Lung microvascular endothelial cell (primary cell): ENCODE data around the gene KCNK3. TPM values are rescaled to one million over a fixed set of nuclear protein-coding genes. Genes with fewer than 3 reads are reported as not detected.
"Not testable (repeated sequence)": the region's sequence is repeated elsewhere in the genome, so short reads cannot be mapped to it uniquely, and the experiment has no call there.

Experiments used
- DNase-seq, 2 donors: peaks; one replicate each; pipeline versions ENCODE4 v3.0.0 to v3.0.0-alpha.2; 2010; ENCODE audit warnings: low read depth in 2 of 2
- total RNA-seq: library from RNA; depleted of rRNA; stranded (reverse); fragments of >200 nt; gene quantifications from 2 replicates; pipeline ENCODE4 v1.2.1, GENCODE V29; 2014

KCNK3 gene
- total RNA-seq, result not detected in 2 replicates

DNA sequence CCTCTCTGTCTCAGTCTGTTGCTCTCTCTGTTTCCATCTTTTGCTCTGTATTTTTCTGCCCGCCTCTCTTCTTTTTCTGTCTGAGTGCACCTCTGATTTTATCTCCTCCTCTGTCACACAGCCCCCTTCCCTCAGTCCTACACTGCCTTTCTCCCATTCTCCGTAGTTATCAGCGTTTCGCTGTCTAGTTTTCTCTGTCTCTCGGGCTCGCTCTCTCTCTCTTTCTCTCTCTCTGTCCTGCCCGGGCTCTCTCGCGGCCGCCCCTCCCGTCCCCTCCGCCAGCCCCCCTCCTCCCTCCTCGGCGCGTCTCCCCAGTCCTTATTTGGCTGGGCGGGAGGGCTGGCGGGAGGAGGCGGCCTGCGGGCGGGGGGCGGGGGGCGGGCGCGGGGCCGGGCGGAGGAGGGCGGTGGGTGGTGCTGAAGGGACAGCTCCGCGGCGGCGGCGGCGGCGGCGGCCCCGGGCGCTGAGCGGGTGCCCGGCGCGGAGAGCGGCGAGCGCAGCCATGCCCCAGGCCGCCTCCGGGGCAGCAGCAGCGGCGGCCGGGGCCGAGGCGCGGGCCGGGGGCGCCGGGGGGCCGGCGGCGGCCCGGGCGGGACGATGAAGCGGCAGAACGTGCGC, at the start of gene KCNK3:
KCNK3 (plus strand) TSS at position 444 of the 618 bp plus-strand sequence; CDS start at position 598, 154 bp downstream.
- peak; percentile 37 to 55 for DNase-seq

DNA sequence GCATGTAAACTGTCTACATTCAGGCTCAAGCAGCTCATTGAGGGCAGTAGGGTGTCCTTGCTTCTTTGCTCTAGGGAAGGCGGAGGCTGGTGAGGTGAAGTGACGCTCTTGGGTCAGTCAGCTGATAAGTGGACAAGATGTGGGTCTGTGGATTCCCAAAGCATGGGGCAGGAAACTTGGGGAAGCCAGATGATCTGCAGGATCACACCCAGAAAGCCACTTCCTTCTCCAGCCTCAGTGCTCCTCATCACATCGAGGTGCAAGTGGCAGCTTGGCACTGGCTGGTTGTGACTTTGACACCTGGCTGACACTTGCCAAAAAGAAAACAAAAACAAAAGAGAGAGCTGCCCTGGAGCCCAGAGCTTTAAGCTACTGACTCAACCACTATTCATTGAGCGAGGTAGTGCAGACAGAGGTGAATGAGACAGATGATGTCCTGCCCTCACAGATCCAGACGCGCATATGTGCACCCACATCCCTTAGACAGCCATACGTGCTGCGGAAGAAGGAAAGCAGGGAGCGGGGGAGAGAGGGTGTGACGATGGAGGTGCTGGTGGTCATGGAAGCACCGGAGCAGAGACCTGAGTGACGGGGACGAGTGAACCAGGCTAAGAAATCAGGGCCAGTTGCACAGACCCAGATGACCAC, 48.2 kb upstream of the KCNK3 start:
- no peak for DNase-seq

DNA sequence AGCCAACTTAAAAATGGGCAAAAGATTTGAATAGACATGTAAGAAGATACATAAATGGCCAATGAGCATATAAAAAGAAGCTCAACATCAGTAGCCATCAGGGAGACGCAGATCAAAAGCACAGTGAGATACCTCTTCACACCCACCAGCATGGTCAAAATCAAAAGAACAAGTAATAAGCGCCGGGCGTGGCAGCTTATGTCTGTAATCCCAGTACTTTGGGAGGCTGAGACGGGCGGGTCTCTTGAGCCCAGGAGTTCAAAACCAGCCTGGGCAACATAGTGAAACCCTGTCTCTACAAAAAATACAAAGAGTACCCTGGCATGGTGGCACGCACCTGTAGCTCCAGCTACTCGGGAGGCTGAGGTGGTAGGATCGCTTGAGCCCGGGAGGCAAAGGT, 46.8 kb upstream of the KCNK3 start:
- DNase-seq, result no peak

DNA sequence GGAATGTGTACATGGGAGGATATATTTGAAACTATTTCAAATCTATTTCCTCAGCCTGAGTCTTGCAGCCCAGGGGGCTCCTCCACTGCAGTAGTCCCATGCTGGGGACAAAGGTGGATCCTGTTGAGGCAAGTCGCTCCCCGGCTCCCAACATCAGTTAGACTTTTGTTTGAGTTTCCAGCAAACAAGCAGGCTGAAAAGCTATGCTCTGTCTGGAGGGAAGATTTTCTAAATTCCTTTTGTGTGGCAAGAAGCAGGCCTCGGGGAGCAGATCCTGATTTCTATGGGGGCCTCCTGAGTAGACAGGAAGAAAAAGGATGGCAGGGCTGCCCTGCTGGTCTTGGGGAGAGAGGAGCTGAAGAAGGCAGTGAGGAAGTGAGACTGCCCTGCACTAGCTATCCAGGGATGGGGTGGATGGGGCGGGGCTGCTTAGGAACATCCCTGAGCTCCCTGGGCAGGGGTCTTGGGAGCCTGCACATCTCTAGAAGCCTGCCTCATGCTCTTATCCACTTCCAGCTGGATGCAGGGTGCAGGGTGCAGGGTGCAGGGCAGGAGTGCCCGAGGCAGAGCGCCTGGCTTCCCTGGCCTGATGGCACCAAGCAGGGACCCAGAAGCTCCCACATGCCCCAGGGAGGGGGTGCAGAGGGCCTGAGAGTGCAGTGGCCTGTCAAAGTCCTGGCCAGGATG, 45.4 kb upstream of the KCNK3 start:
- no peak for DNase-seq

DNA sequence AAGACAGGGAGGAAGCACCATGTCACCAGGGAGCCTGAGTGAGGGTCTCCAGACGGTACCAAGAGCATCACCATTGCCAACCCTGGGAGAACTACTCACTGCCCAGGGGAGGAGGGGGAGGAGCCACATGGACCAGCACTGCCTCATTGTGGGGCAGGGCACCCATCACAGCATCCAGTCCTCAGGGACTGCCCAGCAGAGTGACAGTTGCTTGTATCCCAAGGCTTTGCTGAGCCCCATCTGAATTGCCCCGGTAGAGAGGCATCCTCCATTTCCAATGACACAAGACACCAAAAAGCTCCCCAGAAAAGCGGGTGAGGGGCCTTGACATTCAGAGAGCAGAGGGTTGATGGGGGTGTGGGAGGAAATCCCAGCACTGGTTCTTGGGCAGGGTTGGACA, 44.5 kb upstream of the KCNK3 start:
- no peak for DNase-seq

DNA sequence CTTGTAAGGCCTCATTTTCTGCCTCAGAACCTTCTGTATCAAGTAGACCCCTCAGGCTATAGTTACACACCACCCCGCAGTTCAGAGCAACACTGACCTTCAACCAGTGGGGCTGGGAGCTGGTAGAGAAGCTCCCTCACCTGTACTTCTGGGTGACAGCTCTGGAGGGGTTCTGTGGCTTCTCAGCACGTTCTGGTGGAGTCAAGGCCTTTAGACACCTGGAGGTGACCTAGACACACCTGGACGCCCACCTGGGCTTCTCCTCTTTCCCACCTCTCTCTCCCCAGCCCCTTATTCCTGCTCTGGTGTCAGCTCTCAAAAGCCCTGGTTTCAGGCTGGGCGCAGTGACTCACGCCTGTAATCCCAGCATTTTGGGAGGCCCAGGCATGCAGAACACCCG, 44.0 kb upstream of the KCNK3 start:
- DNase-seq, result no peak

DNA sequence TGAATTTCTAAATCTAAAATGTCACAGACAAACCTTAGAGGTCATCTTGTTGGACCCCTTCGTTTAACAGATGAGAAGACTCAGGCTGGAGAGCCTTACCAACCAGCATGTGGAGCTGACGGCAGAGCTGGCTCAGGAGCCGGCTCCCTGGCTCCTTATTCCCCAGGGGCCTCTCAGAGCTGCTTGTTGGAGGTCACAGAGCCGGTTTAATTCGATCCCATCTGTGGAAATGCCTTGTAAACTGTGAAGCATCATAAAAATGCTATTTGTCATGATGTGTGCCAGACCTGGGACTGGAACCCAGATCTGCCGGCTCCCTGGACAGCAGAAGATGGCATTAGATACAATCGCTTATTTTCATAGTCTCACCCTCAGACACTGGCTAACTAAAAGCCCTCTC, 43.2 kb upstream of the KCNK3 start:
- no peak for DNase-seq

DNA sequence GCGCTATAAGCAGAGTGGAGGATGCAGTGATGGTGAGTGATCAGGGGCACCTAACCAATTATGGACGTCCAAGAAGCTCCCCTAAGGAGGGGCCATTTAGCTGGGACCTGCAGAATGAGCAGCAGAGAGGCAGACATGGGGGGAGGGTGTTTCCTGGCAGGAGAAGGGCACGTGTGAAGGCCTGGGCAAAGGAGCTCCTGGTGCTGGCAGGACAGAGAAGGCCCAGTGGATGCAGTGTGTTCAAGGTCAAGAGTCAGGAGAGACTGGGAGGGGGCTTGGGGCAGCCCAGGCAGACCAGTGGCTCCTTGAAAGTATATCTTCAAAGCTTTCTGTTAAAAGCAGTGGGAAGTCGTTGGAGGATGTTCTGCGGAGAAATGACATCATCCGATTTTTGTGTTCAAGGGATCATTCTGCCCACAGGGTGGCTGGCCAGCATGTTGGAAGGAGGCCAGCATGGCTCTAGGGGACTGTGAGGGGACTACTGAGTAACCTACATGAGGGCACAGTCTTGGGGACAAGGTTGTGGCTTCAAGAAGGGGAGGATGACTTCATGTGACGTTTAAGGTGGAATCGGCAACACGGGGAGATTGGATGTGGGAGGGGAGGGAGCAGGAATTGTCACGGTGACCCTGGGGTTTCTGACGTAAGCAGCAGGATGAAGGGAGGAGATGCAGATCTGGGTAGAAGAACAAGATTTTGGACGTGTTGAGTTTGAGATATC, 42.4 kb upstream of the KCNK3 start:
- DNase-seq, result no peak

DNA sequence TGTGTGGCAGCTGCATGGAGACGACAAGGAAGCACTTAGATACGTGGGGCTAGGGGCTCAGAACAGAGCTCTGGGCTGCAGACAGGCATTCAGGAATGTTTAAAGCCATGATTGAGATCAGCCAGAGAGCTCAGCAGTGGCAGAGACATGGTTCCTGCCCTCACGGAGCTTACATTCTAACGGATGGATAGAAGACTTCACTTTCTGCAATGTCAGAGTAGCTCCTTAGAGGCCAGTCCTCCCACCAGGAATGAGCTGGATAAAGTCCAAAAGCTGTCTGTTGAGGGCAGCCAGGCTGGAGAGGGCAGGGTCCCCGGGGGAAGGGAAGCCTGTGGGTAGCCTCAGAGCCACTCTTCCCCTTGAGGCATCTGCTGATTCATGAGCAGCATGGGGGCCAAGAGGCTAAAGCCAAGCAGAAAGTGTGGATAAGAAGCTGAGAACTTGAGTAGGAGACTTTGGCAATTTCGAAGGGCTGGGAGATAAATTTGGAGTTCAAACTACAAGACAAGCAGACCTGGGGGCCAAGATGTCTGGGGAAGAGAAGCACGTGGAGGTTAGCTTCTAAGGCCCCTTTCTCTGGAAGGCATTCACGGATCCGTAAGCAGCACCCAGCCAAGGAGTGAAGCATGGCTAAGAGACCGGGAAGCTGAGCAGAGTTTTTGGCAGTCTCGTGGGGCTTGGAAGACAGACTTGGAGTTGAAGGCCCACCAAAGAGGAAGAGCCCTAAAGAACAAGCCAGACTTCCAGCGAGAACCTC, 41.6 kb upstream of the KCNK3 start:
- DNase-seq, result no peak

DNA sequence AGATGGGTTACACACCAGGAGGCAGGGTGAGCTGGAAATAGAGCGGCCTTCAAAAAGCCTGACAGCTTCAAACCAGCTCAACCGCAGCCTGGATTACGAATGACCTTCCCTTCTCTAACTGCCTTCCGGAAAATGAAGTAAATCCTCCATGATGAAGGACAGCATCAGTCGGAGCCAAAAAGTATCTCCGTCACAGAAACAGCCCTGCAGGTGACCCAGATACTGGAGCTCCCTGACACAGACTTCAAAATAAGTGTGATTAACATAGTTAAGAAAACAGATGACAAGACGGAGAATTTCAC, 41.1 kb upstream of the KCNK3 start:
- no peak for DNase-seq

DNA sequence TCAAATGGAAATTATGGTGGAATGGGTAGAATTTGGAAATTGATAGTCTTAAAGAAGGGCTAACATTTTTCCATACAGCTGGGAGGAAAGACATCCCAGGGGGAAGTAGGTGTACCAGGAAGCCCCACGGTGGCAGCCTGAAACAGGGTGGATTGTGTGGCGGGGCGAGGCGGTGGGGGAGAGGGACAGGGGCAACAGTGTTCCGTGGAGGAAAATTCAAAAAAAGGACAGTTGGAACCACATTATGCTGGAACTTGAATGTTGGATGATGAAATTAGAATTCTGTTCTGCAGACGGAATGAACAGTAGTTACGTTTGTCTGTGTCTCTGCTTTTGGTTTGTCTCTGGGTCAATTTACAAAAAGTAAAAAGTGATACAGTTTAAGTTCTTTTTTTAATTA, 40.7 kb upstream of the KCNK3 start:
- no peak for DNase-seq

DNA sequence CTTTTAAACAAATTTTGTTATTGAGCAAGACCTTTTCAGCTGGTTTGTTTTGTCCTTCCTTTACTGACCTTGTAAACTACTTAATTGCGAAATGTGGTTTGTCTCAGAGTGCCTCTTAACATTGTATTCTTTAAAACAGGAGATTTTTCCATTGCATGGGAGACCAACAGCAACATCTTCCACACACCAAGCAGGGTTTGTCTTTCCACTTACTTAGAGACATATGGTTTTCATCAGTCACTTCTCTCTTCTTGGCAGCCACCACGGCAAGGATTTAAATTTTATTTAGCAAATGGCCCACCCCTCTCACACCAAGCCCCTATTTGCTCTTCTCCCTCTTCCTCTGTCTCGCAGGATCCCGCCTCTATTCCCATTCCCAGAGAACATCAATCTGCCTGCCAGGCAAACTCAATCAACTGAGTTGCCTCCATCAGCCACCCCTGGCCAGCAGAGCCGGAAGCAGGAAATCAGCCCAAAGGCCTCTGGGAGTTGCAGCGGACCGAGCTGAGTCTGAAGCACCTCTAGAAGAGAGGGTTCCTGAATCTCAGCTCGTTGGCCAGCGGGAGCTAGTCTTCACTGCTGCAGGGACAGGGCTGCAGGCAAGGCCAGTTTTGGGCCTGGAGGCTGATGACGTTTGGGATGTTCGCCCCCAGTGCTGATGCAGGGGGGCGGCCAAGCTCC, 40.0 kb upstream of the KCNK3 start:
- DNase-seq, result no peak

DNA sequence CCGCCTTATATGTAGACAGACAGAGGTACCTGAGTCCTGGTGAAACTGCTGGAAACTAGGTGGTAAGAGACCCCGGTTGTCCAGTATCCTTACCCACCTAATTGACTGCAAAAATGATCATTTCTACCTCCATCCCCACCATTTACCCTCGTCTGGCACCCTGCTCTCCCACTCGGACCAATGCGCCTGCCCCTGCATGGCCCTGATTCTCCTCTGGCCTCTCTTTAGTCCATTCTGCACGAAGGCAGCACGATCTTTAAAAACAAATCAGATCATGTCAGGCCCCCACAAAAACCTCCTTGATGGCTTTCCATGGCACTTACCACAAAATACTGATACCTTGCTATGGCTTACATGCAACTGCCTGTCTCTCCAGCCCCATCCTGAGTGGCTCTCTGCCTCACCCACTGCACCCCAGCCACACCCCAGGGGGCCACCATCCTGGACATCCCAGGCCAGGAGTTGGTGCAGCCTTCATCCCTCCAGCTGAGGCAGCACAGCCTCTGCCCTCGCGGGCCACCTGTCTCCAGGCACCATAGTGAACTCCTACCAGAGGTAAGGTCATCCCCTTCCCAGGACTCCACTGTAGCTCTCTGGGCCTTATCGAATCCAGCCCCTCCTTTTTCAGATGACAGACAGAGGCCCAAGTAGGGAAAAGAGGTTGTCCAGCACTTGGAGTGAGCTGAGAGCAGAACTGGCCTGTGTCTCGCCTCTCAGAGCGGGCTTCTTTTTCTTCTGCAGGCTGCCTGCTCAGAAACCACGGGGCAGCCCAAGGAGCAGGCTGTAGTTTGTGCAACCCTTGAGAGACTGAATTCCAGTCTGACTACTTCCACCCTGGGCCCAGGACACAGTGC, 39.1 kb upstream of the KCNK3 start:
- no peak for DNase-seq

DNA sequence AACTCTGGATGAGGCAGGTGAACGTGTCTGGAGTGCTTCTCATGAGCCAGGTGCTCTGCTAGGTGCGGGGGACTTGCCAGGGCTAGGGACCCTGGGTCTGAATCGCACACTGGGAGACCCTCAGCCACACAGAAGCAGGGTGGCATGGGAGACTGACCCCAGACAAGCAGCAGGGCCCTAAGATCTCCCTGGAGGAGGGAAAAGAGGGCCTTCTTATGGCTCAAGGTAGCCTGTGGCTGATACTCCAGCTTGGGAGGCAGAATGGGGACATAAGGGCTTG, 38.5 kb upstream of the KCNK3 start:
- no peak for DNase-seq

DNA sequence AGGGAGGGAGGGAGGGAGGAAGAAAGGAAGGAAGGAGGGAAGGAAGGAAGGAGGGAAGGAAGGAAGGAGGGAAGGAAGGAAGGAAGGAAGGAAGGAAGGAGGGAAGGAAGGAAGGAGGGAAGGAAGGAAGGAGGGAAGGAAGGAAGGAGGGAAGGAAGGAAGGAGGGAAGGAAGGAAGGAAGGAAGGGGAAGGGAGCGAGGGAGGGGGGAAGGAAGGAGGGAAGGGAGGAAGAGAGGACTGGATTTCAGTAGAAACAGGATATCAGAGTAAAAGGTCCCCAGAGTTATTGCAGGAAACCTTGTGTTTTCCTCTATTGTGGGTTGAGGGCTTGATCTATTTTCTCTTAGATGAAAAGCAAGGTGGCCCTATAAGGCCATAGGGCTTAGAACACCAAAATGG, 37.4 kb upstream of the KCNK3 start:
- not testable (repeated sequence) for DNase-seq

DNA sequence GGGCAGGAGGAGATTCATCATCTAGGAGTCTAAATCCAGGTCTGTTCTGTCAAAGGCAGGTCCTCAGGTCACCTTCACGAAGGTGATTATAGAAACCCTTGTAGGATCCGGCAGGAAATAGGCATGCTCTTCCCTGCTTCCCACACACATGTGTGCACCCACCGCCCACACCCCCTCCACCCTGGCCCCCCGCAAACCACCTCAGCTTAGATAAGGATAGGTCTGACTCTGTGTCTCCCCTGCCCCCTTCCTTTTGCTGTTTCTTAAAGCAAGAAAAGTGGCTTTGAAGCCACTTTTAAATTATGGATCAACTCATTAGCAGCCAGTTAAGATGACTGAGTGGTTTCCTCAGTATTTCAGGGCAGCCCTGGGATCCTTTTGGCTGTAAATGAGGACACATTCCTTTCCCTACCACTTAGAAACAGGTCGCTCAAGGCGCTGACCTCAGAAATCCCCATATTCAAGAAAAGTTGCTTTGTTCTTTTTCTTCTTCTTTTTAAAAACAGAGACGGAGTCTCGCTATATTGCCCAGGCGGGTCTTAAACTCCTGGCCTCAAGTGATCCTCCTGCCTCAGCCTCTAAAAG, 36.8 kb upstream of the KCNK3 start:
- DNase-seq, result no peak

DNA sequence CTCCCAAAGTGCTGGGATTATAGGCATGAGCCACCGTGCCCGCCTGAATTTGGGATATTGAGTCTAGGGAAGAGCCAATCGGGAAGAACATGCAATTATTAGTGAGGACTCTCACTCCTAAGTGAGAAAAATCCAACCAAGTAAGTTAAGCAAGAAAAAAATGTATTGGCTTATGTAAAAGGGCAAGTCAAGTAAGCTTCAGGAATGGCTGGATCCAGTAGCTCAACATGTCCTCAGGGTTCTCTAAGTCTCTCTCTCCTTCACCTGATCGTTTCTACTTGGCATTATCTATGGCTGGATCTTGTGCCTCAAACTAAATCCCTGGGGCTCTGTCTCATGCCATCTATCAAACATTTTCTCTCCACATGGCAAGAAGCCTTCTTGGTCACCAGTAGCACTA, 35.3 kb upstream of the KCNK3 start:
- DNase-seq, result no peak

DNA sequence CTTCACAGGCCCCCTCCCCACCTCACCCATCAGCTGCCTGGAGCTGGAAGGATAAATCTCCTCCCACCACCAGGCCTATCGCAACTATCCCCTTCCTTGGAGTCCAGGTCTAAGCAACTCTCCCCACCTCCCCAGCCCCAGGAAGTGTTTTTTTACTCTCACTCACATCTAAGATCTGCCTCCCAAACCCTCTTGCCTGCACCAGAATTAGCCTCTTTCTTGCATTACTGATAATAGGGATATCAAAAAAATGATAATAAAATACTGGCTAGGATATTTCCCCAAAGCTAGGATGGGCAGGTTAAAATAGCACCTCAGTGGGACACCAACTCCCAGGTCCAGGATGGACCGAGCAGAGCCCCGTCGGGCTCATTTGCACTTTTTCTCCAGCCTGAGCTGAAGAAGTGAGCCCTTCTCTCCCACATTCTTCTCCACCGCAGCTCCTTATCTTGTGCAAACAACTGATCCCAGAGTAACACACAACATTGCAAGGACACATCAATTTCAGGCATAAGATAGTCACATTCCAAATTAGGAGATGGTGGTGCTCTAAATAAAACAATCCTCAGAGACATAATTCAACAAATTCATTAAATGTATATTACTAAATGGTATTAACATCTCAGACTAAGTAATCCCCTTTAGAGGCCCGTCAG, 33.7 kb upstream of the KCNK3 start:
- no peak for DNase-seq

DNA sequence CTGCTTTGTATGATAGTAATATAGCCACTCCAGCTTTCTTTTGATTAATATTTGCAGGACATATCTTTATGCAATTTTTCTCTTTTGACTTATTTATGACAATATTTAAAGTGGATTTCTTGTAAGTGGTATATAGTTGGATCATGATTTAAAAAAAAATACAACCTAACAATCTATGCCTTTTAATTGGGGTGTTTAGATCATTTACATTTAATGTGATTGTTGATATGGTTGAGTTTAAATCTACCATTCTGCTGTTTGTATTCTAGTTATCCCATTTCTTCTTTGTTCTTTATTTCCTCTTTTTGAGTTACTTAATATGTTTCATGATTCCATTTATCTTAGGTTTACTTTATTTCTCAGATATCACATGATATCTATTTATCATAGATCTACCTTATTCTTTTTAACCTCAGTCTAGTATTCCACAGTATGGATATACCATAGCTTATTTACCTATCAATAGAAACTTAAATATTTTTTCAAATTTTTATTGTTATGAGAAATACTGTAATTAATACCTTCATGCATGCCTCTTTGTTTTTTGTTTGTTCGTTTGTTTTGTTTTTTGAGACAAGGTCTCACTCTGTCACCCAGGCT, 32.1 kb upstream of the KCNK3 start:
- DNase-seq, result no peak
